Breast epithelium (tissue), 4 donors: ENCODE results near the gene DPAGT1. TPM values are rescaled to one million over a fixed set of nuclear protein-coding genes. Genes with fewer than 3 reads are reported as not detected.
A peak's percentile ranks its signal among the peaks of the same experiment; 100 is the strongest.

Experiments used
- DNase-seq, 2 donors: peaks; one replicate each; pipeline ENCODE4 v3.0.0-alpha.2; 2019; ENCODE audit warnings: low spot score in 2 of 2
- H3K27ac ChIP-seq, 2 donors: fragments of 200-600 bp; sonication (generic) in 1 of 2; one replicate each; pipeline ENCODE4 v1.5.1; 2016 to 2019; ENCODE audit warnings: mild to moderate bottlenecking in 1 of 2
- H3K27me3 ChIP-seq, 2 donors: fragments of 200-600 bp; sonication (generic) in 1 of 2; one replicate each; pipeline versions ENCODE4 v1.5.1 to v1.6.0; 2017 to 2019; ENCODE audit warnings: control low read depth in 1 of 2, mild to moderate bottlenecking in 1 of 2
- H3K36me3 ChIP-seq: fragments of 200-600 bp; one replicate; pipeline ENCODE4 v1.5.1; 2019
- H3K4me1 ChIP-seq, 2 donors: fragments of 200-600 bp; sonication (generic); one replicate each; pipeline ENCODE4 v1.5.1; 2016 to 2019; ENCODE audit warnings: control low read depth in 1 of 2
- H3K4me3 ChIP-seq, 3 donors: fragments of 200-600 bp; sonication (generic); 1 replicate in 2 of 3; 2 replicates in 1 of 3; pipeline ENCODE4 v1.5.1; 2016 to 2019; ENCODE audit warnings: mild to moderate bottlenecking in 3 of 3, moderate library complexity in 2 of 3
- H3K9me3 ChIP-seq, 2 donors: fragments of 200-600 bp; sonication (generic) in 1 of 2; one replicate each; pipeline ENCODE4 v1.5.1; 2016 to 2019; ENCODE audit warnings: control low read depth in 1 of 2
- POLR2A ChIP-seq: fragments of 450-650 bp; IDR thresholded peaks from one replicate; pipeline ENCODE4 v1.6.1; 2016; ENCODE audit warnings: antibody characterized with exemption, mild to moderate bottlenecking, moderate library complexity
- POLR2AphosphoS5 ChIP-seq, 3 donors: sonication (generic); formaldehyde crosslinking; IDR thresholded peaks; one replicate each; pipeline ENCODE4 v1.6.1; 2017; ENCODE audit warnings: antibody characterized with exemption in 3 of 3
- intact Hi-C: fragments of 100-400 bp; cut with DNase I; formaldehyde crosslinking; loops from one replicate; pipeline ENCODE4 v1.15.1; 2023; ENCODE audit warnings: low total_unique reads
- total RNA-seq, 3 donors: library from RNA; depleted of rRNA; stranded (reverse); fragments of >200 nt; gene quantifications; one replicate each; pipeline ENCODE4 v1.1.0, GENCODE V29; 2016
- TF ChIP-seq, protein P1 (sequence below), 3 donors: fragments of 450-650 bp; IDR thresholded peaks; one replicate each; pipeline ENCODE4 v1.5.1; 2016 to 2017; ENCODE audit warnings: antibody characterized with exemption in 3 of 3, mild to moderate bottlenecking in 3 of 3, moderate library complexity in 3 of 3

The DPAGT1 gene
- total RNA-seq = 10 to 100 TPM; 18.4 to 32.5 (median 27.2) TPM

- H3K27me3 ChIP-seq = no peaks in the 10 kb centered on the region
- intact Hi-C loops = no loop called here
- peak within 1 kb of the TSS; percentile 94 to 97 for H3K27ac ChIP-seq
- no peaks in the 10 kb centered on the region for H3K9me3 ChIP-seq
- H3K36me3 ChIP-seq = peaks cover 11% of the 10 kb centered on the region
- TF ChIP-seq, protein P1, sequence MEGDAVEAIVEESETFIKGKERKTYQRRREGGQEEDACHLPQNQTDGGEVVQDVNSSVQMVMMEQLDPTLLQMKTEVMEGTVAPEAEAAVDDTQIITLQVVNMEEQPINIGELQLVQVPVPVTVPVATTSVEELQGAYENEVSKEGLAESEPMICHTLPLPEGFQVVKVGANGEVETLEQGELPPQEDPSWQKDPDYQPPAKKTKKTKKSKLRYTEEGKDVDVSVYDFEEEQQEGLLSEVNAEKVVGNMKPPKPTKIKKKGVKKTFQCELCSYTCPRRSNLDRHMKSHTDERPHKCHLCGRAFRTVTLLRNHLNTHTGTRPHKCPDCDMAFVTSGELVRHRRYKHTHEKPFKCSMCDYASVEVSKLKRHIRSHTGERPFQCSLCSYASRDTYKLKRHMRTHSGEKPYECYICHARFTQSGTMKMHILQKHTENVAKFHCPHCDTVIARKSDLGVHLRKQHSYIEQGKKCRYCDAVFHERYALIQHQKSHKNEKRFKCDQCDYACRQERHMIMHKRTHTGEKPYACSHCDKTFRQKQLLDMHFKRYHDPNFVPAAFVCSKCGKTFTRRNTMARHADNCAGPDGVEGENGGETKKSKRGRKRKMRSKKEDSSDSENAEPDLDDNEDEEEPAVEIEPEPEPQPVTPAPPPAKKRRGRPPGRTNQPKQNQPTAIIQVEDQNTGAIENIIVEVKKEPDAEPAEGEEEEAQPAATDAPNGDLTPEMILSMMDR (IDR thresholded peaks at IDR 0.05) = peak in 1 of 3 donors; percentile 8
- TF ChIP-seq POLR2AphosphoS5 (IDR thresholded peaks at IDR 0.05) (peak; percentile 56 to 74 (median 69)), POLR2A (no peak)
- peaks cover 4 to 17% of the 10 kb centered on the region in 2 donors for H3K4me1 ChIP-seq
- peak within 1 kb of the TSS; percentile 75 to 97 (median 83) for H3K4me3 ChIP-seq
- peak; percentile 88 to 96 for DNase-seq
These were observed at the start of gene DPAGT1 for GRCh38 chr11:119101759-119102423. TSS of gene DPAGT1 (minus strand) at chr11:119101853. CDS start at chr11:119101655, 198 bp downstream.

DNA sequence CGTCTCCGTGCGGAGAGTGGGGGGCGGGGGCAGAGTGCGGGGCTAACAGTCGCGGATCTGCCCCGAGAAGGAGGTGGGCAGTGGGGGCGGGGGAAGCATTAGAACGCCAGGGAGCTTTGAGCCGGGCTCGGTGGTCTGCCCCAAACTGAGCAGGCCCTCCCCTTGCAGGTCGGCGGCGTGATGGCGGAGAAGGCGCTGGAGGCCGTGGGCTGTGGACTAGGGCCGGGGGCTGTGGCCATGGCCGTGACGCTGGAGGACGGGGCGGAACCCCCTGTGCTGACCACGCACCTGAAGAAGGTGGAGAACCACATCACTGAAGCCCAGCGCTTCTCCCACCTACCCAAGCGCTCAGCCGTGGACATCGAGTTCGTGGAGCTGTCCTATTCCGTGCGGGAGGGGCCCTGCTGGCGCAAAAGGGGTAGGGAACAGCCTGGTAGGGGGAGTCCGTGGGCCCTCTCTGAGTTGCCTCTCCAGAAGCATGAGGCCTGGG lies 48.2 kb upstream of the DPAGT1 start:
- H3K27me3 ChIP-seq = peaks cover 0 to 10% of the 10 kb centered on the region in 2 donors
- no peak overlapping the region for H3K27ac ChIP-seq
- H3K4me3 ChIP-seq = peak overlapping the region; percentile 50 to 75 (median 62)
- no peaks in the 10 kb centered on the region for H3K9me3 ChIP-seq
- TF ChIP-seq POLR2AphosphoS5 (IDR thresholded peaks at IDR 0.05) (no peak), POLR2A (no peak)
- TF ChIP-seq, protein P1 (IDR thresholded peaks at IDR 0.05) = no peak
- no peaks in the 10 kb centered on the region for H3K4me1 ChIP-seq
- no peaks in the 10 kb centered on the region for H3K36me3 ChIP-seq
- intact Hi-C loops = no loop called here
- DNase-seq = no peak

DNA sequence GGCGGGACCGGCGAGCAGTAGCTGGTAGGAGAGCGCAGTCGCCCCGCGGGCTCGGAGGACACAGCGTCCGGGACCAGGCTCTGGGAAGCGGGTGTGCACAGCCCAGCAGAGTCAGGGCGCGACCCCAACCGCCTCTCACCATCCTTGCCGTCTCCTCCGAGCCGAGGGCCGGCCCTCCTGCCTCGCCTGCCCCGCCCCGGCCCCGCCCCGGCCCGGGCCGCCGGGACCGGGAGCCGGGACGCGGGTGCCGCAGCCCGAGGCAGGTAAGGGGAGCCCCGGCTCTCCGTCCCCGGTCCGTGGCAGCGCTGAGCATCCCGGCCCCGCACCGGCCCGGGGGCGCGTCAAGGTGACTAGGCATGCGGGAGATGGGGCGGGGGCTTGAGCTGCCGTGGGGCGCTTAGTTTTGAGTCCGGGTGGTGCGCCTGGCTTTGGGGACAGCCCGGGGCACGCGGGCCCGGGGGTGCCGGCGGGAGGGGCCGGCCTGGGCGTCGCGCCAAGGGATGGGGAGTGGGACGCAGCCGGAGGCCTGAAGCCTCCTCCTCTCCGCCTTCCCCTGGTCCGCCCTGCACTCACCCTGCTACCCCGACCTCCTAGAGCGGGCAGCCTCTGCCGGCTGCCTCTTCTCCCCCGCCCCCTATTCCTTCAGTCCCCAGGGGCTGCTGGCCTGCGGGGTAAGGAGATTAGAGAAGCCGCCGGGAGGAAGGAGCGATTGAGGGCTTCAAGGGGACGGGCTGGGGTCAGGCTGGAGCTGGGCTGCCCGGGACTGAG lies 47.5 kb upstream of the DPAGT1 start, which contains the start of gene ABCG4:
Gene ABCG4 (plus strand): TSS at position 35 of the 768 bp plus-strand sequence. CDS start 914 bp downstream, outside the sequence.
- TF ChIP-seq, protein P1 (IDR thresholded peaks at IDR 0.05) = no peak
- TF ChIP-seq POLR2AphosphoS5 (IDR thresholded peaks at IDR 0.05) (no peak), POLR2A (no peak)
- DNase-seq = no peak
- Histone ChIP-seq H3K27ac (no peak within 1 kb of the TSS), H3K27me3 (peaks cover 0 to 10% of the 10 kb centered on the region in 2 donors), H3K36me3 (no peaks in the 10 kb centered on the region), H3K4me1 (no peaks in the 10 kb centered on the region), H3K9me3 (no peaks in the 10 kb centered on the region), H3K4me3 (peak within 1 kb of the TSS; percentile 50 to 75 (median 62))
- intact Hi-C loops = no loop called here

DNA sequence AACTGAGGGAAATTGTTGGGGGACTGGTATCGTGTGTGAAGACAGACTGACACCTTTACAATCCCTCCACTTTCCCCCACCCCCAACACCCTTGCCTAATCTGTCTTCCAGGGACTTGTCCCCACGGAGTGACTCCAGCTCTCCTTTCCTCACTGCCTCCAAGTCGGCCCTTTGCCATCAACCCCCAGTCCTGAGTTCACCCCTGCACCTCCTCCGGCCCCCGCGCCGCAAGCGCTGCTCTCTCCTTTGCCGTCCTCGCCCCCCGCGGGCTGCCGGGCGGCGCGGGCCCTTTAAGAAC lies 47.0 kb upstream of the DPAGT1 start:
- intact Hi-C loops = no loop called here

More for the DNA sequence above, 47.0 kb upstream of the DPAGT1 start:
- Histone ChIP-seq H3K4me3 (peak overlapping the region; percentile 50 to 75 (median 62)), H3K27ac (no peak overlapping the region), H3K27me3 (peaks cover 0 to 10% of the 10 kb centered on the region in 2 donors), H3K4me1 (no peaks in the 10 kb centered on the region), H3K36me3 (no peaks in the 10 kb centered on the region), H3K9me3 (no peaks in the 10 kb centered on the region)
- DNase-seq = no peak
- TF ChIP-seq, protein P1 (IDR thresholded peaks at IDR 0.05) = no peak
- TF ChIP-seq POLR2AphosphoS5 (IDR thresholded peaks at IDR 0.05) = no peak
- no peak for TF ChIP-seq POLR2A
